HG03558 (cell line): Measurements from ENCODE around the gene DLGAP1.
"Not testable (repeated sequence)": the region's sequence is repeated elsewhere in the genome, so short reads cannot be mapped to it uniquely, and the experiment has no call there.

Experiments
- ATAC-seq: cut with Tn5 transposase; IDR thresholded peaks from one replicate; pipeline ENCODE4 v1.9.1; 2021; ENCODE audit warnings: moderate number of reproducible peaks; ENCODE audit not compliant: unreplicated experiment; ENCODE audit errors: extremely low read depth

DLGAP1 gene

DNA sequence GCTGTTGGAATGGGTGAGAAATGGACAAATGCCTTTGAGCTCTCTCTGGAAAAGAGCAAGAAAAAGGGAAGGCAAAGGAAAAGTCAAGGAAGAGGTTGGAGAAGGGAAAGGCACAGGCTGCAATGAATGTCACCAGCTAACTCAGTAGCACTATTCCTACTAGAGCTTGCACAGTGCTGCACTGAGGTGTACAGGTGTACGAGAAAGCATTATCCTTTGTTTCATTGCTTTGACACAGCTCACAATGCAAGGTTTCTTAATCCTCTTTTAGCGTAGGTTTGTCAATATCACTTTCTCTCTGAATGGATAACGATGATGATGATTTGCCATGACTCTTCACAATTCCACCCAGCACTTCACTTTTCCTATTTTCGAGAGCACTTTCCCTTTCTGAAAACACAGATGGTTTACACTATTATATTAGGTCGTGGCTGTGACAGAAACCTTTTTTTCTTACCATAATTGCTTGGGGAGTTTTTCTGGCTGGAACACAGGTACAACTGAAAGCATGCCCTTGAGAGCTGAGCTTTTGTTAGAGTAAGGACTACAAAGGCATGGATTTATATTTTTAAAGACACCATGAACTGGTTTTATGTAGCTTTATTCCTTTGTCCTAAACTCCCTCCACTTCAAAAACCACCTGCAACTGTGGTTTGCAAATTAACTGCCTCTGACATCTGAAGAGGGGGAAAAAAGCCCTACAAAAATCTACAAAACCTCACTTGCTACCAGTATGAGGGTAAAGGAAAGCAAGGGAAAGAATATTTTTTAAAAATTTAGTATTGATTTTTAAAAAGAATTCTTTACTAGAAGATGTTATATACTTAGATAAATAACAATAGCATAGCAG lies 739.7 kb downstream of the DLGAP1 start:
- no peak for ATAC-seq

DNA sequence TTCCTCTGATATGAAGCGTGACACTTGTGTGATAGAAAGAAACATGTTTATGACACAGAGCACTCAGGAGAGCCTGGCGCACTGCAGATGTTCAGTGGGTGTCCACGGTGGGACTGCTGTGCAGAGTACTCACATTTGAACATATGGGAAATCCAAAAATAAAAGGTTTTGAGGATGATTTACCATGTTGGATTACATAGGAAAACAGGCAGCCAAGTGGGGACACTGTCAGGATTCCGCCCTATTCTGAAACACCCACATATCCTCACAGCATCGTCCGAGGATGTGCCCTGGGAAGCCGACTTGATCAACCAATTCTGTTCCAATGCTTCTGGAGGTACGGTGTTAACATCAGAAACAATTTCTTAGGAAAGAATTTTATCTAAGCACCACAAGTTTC lies 741.4 kb downstream of the DLGAP1 start:
- no peak for ATAC-seq

DNA sequence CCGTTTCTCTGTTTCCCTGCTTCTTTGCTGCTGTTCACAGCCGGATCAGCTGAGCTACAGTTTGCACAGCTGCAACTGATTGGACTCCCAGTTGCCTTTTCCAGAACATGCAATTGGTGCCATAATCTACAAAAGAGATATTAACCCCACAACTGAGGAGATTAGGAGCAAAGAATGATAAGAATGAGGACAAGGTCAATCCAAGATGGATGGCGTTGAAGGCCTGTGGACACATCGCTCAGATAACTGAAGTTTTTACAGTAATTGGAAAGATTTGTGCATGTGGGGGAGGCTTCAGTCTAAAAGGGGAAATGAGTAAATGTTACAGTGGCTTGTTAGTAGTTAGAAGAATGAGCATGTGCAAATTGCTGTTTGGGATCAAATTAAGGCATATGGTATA lies 741.9 kb downstream of the DLGAP1 start:
- no peak for ATAC-seq

DNA sequence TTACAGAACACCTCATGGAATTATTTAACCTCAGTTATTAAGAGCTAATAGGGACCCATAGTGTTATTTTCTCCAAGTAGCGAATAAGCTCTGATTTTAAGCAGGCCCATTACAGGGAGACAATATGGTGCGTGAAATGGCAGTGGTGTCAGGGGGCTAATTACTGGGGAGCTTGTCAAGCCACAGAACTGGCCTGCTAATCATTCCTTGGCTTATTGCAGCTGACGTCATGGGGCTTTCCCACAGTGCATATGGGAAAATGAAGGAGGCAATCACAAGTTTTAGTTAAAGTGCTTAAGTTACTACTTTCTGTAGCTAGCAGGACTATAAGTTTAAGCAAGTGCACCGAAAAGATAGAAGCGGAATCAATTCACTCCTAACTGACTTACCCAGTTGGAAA lies 742.6 kb downstream of the DLGAP1 start:
- ATAC-seq, result no peak

DNA sequence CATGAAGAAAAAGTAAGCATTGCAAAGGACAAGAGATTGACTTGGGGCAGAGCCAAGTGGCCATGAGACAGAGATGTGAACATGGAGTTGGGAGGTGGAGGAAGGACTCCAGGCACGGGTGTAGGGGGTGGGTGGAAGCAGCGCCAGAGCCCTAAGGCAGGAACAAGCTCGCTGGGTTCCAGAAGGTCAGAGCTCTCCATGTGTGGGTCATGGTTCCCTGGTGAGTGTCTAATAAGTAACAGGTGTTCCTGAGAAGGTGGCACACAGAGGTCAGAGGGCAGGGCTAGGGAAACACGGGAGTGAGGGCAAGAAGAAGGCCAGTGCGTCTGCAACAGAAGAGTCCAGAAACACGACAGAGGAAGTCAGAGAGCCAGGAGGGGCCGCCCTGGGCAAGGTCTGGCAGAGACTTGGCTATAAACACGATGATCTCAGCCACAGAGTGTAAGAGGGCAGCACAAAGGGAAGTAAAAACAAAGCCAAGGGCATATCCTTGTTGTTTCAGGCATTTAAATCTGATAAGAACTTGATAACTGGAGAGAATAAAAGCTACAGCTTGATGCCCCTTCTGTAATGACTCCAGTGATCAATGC lies 744.3 kb downstream of the DLGAP1 start:
- no peak for ATAC-seq

DNA sequence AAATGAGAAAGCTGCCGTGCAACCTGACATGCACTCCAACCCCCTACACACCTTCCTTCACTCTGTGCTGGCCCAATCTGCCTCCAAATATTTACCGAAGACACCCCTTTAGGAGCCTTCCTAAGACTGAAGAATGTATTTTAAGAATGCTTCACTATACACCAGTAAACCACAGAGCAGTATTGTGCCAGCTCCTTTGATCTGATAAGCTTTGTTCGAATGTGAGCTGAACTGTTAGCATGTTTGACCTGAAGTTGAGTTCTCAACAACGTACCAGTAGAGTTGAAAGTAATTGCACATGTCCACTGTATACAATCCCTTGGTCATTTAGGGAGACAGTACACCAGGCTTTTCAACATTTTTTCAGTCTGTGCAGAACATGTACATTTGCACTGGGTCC lies 745.9 kb downstream of the DLGAP1 start:
- no peak for ATAC-seq

DNA sequence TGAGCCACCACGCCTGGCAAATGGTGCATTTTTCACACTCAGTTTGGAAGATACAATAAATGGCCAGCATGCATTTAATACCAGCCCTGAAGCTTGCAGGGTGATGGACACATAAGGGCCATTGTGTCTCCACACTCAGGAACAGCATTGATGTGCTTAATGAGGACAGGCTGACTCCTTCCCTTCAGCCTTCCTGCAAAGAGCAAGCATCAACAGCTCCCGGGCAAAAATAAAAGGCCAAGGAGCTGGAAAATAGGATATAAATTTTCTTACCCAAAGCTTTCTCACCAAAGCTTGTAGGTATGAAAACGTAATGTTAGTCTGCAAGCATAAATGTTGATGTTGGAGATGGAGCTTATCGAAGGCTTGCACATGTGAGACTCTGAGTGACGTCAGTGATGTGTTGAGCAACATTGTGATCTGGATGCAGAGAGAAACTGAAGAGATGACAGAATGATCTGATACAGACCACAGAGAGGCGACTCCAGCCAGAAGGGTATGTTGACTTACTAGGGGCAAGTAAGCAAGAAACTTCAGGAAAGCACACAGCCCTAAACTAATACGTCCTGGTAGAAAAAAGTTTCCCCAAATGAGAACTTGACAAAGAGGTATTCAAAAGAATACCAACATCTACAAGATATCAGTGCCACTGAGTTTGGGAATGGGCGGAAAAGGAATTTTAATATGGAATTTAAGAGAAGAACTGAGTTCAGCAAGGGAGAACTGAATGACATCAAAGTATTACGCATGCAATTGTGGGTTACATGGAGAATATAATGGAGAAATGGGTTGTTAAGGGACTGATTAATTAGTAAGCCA lies 748.6 kb downstream of the DLGAP1 start:
- ATAC-seq, result no peak

DNA sequence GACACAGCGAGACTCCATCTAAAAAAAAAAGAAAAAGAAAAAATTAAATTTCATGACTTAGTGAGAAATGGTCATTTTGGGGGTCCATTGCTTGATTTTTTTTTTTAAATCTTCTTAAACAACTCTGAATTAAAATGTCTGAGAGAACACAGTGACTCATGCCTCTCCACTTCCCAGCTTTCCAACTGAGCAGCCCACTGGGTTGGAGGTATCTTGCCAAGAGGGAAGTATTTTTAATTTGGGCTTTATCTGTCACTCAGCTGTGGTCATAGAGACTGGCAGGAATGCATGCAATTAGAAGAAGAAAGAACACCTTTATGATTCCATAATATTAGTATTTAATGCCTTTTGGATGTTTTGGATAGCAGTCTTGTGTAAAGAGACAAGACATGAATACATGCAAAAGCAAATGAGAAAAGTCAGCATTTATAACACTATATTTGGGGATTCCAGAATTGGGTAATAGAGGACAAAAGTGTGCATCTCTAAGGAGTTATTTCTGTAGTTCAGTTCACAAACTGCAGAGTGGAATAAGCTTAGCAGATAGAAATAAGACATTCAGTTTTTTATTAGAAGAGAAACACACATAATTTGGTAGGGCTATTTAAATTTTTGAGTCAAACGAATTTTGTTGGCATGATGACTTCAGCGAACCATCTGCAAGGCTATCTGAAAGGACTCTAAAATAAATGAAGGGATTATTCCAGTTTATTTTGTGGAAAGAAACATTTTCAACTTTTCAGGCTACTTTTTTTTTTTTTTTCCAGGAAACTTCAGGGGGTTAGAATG lies 750.4 kb downstream of the DLGAP1 start:
- no peak for ATAC-seq

DNA sequence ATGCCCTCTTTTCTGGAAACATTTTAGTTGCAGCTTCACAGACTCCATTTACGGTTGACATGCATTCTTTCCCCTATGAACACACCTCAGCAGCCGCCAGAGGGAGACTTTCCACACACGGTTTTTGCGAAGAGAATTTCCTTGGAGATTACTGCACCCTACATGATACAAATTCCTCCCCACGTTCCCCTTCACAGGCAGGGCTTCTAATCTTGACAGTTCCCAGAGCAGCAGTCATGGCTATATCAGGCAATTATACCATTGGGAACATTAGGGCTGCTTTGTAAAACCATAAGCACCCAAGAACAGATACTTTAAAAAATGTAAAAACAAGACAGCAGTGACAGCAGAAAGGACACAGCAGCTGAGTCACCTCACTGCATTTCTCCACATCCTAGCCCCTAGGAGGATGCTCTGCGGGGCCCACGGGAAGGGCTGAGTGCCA lies 751.4 kb downstream of the DLGAP1 start:
- no peak for ATAC-seq

DNA sequence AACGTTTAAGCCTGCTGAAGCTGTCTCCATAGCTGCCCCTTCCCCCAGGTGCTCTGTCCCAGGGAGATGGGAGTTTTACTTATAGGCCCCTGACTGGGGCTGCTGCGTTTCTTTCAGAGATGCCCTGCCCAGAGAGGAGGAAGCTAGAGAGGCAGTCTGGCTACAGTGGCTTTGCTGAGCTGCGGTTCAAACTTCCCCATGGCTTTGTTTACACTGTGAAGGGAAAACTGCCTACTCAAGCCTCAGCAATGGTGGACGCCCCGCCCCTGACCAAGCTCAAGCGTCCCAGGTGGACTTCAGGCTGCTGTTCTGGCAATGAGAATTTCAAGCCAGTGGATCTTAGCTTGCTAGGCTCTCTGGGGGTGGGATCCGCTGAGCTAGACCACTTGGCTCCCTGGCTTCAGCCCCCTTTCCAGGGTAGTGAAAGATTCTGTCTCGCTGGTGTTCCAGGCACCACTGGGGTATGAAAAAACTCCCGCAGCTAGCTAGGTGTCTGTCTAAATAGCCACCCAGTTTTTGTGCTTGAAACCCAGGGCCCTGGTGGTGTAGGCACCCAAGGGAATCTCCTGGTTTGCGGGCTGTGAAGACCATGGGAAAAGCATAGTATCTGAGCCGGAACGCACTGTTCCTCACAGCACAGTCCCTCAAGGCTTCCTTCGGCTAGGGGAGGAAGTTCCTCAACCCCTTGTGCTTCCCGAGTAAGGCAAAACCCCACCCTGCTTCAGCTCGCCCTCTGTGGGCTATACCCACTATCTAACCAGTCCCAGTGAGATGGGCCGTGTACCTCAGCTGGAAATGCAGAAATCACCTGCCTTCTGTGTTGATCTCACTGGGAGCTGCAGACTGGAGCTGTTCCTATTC lies 755.2 kb downstream of the DLGAP1 start:
- not testable (repeated sequence) for ATAC-seq

DNA sequence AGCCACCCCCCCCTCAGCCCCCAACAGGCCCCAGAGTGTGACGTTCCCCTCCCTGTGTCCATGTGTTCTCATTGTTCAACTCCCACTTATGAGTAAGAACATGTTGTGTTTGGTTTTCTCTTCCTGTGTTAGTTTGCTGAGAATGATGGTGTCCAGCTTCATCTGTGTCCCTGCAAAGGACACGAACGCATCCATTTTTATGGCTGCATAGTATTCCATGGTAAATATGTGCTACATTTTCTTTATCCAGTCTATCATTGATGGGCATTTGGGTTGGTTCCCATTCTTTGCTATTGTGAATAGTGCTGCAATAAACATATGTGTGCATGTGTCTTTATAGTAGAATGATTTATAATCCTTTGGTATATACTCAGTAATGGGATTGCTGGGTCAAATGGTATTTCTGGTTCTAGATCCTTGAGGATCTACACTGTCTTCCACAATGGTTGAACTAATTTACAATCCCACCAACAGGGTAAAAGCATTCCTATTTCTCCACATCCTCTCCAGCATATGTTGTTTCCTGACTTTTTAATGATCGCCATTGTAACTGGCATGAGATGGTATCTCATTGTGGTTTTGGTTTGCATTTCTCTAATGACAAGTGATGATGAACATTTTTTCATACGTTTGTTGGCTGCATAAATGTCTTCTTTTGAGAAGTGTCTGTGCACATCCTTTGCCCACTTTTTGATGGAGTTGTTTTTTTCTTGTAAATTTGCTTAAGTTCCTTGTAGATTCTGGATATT lies 760.9 kb downstream of the DLGAP1 start:
- not testable (repeated sequence) for ATAC-seq

DNA sequence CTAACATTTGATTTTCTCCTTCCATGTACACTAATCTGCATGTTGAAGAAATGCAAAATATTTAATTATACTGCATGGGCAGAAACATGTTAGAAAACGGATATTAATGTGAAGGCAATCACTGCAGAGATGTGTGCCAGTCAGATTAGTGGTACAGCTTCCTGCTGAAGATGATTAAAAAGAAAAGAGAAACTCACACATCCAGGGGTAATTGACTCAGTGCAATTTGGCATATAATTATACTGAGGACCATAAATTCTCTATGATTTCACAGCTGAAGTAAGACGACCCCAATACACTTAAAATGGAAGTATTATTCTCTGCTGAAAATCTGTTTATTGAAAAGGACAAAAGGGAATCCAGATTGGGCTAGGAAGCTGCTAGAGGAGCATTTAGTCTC lies 761.7 kb downstream of the DLGAP1 start:
- no peak for ATAC-seq

DNA sequence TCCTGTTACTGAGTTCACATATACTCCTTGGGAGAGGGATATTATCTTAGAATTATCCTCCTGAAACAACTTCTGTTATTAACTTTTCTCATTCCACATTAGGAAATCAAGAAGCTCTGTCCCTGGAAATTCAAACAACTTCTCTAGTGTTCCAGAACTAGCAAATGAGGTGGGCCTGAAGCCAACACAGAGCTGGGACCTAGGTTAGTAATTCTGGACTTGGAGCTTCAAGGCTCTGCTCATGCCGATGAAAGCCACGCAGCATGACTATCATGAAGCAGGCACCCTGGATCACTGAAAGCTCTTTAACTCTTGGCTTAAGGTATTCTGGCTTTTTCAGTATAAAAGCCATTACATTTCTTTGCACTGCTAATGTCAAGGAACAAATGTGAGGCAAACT lies 762.4 kb downstream of the DLGAP1 start:
- no peak for ATAC-seq

DNA sequence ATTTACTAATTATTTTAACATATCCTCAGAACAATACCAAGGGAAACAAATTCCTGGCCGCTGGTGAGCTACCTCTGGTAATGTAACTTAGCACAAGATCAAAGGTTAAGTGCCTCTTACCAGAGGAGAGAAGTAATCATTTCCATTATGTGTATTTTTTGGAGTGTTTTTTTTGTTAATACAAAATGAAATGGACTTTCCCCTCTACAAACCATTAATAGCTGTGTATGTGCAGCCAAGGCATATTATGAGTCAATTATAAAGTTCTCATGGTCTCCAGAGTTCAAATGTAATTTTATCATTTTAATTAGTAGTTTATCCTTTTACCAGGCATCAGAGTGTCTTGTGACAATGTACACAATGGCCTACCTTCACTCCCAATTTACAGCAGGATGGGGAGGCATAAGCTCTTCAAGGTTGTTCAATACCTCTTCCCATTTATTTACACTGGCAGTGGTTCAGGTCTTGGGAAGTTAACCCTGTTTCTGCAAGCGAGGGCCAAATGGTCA lies 762.9 kb downstream of the DLGAP1 start:
- ATAC-seq, result no peak

DNA sequence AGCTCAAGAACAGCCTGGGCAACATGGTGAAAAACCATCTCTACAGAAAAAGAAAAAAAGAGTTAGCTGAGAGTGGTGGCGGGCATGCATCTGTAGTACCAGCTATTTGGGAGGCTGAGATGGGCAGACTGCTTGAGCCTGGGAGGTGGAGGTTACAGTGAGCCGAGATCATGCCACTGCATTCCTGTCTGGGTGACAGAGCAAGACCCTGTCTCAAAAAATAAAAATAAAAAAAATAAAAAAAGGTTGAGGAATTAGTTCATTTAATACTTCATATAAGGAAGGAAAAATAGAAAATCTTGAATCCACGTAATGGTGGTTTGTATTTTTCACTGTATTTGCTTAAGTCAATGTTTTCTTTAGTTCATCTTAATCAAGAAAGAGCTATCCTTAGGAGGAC lies 763.4 kb downstream of the DLGAP1 start:
- ATAC-seq, result no peak

DNA sequence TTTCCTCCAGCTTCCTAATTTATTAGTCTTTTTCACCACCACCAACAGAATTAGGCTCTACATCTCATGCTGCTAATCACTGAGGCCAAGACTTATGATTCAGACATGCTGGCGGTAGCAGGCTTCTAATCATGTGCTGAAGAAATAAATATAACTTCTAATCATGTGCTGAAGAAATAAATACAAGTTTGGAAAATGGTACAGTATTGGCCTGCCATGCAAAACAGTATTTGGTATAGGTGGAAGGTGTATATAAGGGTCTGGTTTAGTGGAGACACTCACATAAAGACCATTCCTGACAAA lies 764.4 kb downstream of the DLGAP1 start:
- no peak for ATAC-seq

DNA sequence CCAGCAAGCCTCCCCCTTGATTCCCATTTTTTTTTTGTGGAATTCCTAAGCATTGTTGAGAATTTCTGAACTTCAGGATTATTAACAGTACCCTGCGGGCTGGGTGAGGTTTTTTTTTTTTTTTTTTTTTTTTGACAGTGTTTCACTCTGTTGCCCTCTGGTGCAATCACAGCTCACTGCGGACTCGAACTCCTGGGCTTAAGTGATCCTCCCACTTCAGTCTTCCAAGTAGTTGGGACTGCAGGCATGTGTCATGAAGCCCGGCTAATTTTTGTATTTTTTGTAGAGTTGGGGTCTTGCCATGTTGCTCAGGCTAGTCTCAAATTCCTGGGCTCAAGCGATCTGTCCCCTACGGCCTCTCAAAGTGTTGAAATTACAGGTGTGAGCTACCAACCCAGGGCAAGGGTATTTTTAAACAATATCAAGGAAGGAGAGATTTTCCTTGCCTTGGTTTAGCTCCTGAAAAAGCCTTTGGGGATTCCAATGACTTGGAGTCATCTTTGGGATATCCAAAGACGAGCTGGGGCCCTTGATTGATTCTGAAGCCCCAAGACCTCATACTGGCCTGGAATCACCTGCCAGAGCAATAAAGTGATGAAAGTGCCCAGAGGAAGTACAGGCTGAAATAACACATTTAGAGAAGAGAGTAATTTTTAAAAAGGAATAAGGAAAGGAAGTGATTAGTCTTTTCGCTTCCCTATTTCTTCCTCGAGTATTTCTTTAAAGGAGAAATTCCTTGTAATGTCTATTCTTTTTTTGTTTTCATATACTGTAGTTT lies 764.9 kb downstream of the DLGAP1 start:
- no peak for ATAC-seq

DNA sequence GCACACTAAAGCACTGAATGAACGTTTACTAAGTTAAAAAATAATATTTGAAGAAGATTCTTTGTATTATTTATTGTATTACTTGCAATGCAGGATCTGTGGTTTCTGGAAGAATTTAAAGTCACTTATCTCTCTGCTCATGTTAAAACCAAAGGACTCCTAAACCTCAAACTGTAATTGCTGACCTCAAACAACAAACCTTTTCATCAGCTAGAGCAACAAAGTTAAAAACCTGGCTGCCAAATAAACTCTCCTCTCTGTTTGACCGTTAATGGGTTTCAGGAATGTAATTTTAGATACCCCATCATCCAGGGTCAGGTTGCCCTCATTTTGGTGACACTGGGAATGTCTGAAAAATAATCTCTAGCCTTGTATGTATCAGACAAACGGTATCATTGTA lies 766.0 kb downstream of the DLGAP1 start:
- ATAC-seq, result no peak
